ENCODE measurements around the gene KIF18B.

The KIF18B gene

DNA sequence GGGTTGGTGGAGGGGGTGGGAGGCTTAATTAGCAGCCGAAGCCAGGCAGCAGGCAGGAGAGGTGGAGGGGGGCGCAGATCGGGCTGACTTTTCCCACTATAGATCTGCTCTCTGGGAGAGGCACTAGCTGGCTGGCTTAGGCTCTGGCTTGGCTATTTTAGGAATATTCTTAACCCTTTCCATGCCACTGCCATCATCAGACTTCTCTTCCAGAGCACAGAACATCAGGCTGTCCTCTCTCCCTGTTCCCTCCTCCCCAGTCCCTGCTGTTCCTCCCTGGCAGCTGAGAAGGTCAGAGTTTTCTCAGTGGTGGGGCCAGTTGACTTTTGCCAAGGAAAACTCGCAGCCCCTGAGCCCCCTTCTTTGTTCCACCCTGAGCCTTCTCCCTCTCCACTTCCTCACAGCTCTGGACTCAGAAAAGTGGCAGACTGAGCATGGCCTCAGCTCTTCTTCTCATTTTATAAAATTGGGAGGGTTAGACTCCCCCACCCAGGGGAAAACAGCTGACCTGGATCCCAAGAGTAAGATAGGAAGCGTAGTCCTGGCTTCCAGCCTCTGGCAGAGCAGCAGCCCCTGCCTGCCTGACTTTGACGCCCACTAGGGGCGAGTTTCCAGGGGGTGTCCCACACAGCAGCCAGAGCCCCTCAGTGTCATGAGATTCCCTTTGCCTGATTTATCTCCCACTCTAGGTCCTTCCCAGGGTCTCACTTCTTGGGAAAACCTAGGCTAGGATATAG lies 30.4 kb upstream of the KIF18B start:
- no peak overlapping the region for H3K4me3 ChIP-seq (ENCODE audit: low read length)
- TF ChIP-seq, protein P1, sequence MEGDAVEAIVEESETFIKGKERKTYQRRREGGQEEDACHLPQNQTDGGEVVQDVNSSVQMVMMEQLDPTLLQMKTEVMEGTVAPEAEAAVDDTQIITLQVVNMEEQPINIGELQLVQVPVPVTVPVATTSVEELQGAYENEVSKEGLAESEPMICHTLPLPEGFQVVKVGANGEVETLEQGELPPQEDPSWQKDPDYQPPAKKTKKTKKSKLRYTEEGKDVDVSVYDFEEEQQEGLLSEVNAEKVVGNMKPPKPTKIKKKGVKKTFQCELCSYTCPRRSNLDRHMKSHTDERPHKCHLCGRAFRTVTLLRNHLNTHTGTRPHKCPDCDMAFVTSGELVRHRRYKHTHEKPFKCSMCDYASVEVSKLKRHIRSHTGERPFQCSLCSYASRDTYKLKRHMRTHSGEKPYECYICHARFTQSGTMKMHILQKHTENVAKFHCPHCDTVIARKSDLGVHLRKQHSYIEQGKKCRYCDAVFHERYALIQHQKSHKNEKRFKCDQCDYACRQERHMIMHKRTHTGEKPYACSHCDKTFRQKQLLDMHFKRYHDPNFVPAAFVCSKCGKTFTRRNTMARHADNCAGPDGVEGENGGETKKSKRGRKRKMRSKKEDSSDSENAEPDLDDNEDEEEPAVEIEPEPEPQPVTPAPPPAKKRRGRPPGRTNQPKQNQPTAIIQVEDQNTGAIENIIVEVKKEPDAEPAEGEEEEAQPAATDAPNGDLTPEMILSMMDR (IDR thresholded peaks at IDR 0.05; ENCODE audit: insufficient read depth, low read depth, low read length, missing control alignments), result no peak
- DNase-seq (ENCODE audit: low read depth), result no peak

DNA sequence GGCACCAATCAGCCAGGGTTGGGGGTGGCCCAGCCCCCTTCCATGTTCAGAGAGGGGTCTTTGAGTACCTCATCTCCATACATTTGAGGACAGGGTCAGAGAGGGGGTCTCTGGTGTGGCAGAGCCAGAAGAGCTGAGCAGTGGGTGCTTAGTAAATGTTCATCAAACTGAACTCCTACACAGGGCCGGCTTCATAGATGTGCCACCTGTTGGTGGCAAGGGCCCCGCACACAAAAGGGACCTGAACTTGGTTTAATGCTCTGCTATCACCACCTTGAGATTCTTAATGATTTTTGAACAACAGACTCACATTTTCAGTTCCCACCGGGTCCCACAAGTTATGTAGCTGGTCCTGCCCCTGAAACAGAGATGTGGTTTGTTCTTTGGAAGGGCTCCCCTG lies 29.5 kb upstream of the KIF18B start:
- no peak overlapping the region for H3K4me3 ChIP-seq (ENCODE audit: low read length)
- TF ChIP-seq, protein P1 (IDR thresholded peaks at IDR 0.05; ENCODE audit: insufficient read depth, low read depth, low read length, missing control alignments), result no peak
- DNase-seq (ENCODE audit: low read depth), result no peak

DNA sequence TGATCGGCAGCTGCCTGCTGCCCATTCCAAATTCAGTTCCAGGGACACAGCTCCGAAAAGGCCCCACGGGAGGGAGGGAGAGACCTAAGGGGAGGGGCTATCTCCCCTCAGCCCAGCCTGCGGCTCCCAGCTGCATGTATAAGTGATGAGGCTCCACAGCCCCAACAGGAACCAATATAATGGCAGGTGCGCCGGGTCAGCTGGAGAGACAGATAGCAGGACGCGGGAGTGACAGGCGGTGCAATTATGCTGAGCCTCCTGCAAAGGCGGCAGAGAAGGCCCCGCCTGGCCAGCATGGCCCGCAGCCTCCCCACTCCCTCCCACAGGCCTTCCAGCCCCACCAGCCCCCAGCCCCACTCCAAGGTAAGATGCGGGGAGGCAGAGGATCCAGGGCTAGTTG lies 28.6 kb upstream of the KIF18B start:
- no peak overlapping the region for H3K4me3 ChIP-seq (ENCODE audit: low read length)
- no peak for DNase-seq (ENCODE audit: low read depth)
- TF ChIP-seq, protein P1 (IDR thresholded peaks at IDR 0.05; ENCODE audit: insufficient read depth, low read depth, low read length, missing control alignments), result no peak

DNA sequence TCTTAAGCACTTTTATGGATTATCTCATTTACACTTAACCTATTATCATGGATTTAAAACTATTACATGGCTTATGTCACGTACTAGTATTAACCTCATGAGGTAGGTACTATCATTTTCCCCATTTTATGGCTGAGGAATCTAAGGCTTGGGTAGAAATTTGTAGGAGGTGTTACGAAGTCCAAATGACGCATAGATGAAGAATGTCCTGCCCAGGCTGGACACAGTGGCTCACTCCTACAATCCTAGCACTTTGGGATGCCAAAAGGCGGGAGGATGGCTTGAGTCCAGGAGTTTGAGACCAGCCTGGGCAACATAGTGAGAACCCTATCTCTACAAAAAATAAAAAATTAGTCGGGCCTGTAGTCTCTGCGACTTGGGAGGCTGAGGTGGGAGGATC lies 25.4 kb upstream of the KIF18B start:
- TF ChIP-seq, protein P1 (IDR thresholded peaks at IDR 0.05; ENCODE audit: insufficient read depth, low read depth, low read length, missing control alignments), result no peak
- H3K4me3 ChIP-seq (ENCODE audit: low read length), result no peak overlapping the region
- peak; percentile 52 for DNase-seq (ENCODE audit: low read depth)

DNA sequence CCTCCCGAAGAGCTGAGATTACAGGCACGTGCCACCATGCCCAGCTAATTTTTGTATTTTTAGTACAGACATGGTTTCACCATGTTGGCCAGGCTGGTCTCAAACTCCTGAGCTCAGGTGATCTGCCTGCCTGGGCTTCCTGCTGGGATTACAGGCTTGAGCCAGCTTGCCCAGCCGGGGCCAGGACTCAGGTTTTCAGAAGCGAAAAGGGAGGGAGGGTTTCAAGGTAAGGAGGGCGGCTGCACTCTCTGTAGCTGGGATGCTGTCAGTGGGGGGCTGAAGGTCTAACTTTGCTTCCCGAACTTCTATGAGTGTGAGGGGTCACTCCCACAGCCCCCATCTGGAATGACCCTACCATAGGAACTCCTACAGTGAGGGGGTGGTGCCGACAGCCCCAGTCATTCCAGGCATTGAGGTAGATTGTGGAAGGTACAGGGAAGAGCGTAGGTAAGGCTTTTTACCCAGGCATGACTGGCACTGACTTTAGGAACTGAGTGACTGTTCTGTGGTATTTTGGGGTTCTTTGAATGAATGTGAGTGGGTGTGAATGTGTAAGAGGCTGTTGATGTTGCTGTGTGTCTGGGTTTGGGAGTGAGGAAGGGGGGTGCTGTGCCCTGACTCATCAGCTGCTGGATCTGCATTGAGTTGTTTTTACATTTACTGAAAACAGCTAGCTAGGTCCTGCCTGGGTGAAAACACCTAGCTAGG lies 24.4 kb upstream of the KIF18B start:
- TF ChIP-seq, protein P1 (IDR thresholded peaks at IDR 0.05; ENCODE audit: insufficient read depth, low read depth, low read length, missing control alignments), result no peak
- no peak overlapping the region for H3K4me3 ChIP-seq (ENCODE audit: low read length)
- DNase-seq (ENCODE audit: low read depth), result peak; percentile 87

DNA sequence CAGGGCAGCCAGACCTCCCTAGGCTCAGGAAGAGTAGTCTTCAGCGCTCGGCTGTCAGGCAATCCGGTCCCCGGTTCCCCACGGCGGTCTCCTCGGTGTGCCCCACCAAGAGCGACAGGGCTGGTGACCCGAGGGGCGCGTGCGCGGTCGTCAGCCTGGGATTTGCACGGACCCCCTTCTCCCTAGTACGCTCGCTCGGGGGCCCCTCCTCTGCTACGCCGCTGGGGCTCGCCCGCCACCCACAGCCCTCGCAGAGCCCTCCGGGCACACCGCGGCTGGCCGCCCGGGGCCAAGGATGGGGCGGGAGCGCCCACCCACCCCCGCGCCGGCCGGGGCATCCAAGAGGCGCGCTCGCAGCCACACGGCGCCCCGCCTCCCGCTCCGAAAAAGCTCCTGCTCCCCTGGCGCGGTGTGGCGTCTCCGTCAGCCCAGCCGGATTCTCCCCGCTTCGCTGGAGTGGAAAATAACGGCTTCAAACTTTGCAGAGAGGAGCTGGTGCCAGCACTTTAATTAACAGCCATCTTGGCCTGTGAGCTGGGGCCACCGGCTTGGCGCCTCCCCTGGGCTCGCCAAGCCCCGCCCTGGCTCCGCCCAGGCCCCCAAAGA lies 22.7 kb upstream of the KIF18B start:
- peak overlapping the region; percentile 10 for H3K4me3 ChIP-seq (ENCODE audit: low read length)
- DNase-seq (ENCODE audit: low read depth), result no peak
- TF ChIP-seq, protein P1 (IDR thresholded peaks at IDR 0.05; ENCODE audit: insufficient read depth, low read depth, low read length, missing control alignments), result no peak

Data from epithelial cell of esophagus (primary cell).